Stomach smooth muscle (tissue), 2 donors: ENCODE results near the gene NUP37.

Experiments
- H3K27ac ChIP-seq: one replicate; pipeline ENCODE4 v1.7.0; 2013; ENCODE audit warnings: mild to moderate bottlenecking, low read length, inconsistent platforms
- H3K27me3 ChIP-seq, 2 donors: one replicate each; pipeline ENCODE4 v1.7.0; 2013; ENCODE audit warnings: low read length in 2 of 2; ENCODE audit not compliant: insufficient read depth in 2 of 2, control insufficient read depth in 1 of 2
- H3K36me3 ChIP-seq, 2 donors: one replicate each; pipeline ENCODE4 v1.7.0; 2013; ENCODE audit warnings: low read length in 2 of 2; ENCODE audit not compliant: control insufficient read depth in 2 of 2, insufficient read depth in 2 of 2
- H3K4me1 ChIP-seq: one replicate; pipeline ENCODE4 v1.7.0; 2013; ENCODE audit warnings: low read length; ENCODE audit not compliant: control insufficient read depth, insufficient read depth
- H3K4me3 ChIP-seq, 2 donors: one replicate each; pipeline ENCODE4 v1.7.0; 2013; ENCODE audit warnings: low read length in 2 of 2
- H3K9ac ChIP-seq, 2 donors: one replicate each; pipeline ENCODE4 v1.7.0; 2013; ENCODE audit warnings: low read length in 2 of 2, mild to moderate bottlenecking in 1 of 2
- H3K9me3 ChIP-seq, 2 donors: one replicate each; pipeline ENCODE4 v1.7.0; 2013; ENCODE audit warnings: low read length in 2 of 2; ENCODE audit not compliant: control insufficient read depth in 2 of 2
- donor health status: healthy.
- donor health status: Pancreatic carcinoma.

The NUP37 gene

DNA sequence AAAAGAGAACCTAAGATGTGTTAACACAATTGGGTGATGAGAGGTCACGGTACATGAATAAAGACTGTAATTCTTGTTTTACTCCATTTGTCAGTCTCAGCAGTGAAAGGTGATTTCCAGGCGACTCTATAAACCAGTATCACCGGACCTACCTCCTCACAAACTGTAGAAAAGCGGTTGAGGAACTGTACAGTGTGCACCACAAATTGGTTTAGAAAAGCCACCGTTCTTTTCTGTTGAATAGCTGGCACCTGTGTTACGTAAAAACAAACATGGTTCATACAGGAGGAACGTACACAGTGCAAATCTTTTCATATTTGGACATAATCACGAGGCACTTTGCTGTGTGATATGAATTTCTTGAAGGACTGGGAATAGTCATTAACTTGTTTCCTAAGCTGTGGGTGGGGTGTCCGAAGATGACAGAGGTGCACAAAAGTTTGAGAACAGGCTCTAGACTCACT, 58.8 kb downstream of the NUP37 start:
- H3K27ac ChIP-seq: peak overlapping the region; percentile 76
- peaks cover 4% of the 10 kb centered on the region for H3K4me1 ChIP-seq
- H3K9me3 ChIP-seq: no peaks in the 10 kb centered on the region
- H3K4me3 ChIP-seq: peak overlapping the region; percentile 91 to 94
- H3K9ac ChIP-seq: peak overlapping the region; percentile 95
- H3K27me3 ChIP-seq: no peaks in the 10 kb centered on the region
- peaks cover 0 to 11% of the 10 kb centered on the region in 2 donors for H3K36me3 ChIP-seq

DNA sequence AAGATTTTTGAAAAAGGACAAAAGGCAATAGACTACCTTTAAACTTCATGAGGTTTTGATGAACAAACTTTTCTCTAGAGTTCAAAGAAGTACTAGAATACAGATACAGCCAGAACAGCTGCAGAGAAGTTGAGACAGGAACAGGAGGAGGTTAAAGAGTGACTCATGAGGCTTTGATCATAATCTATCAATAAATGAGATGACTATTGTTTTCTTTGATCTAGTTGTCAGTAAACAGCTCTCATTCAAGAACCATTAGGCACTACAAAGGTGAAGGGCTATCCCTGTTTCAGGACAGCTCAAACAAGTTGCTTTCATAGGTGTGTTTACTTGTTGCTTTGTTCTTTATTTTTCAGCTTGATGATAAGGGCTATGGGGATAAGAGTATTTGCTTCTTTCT, 60.6 kb downstream of the NUP37 start:
- Histone ChIP-seq H3K4me3 (no peak overlapping the region), H3K27me3 (no peaks in the 10 kb centered on the region), H3K27ac (no peak overlapping the region), H3K4me1 (peaks cover 4% of the 10 kb centered on the region), H3K9me3 (no peaks in the 10 kb centered on the region), H3K36me3 (peaks cover 4 to 14% of the 10 kb centered on the region in 2 donors), H3K9ac (no peak overlapping the region)

DNA sequence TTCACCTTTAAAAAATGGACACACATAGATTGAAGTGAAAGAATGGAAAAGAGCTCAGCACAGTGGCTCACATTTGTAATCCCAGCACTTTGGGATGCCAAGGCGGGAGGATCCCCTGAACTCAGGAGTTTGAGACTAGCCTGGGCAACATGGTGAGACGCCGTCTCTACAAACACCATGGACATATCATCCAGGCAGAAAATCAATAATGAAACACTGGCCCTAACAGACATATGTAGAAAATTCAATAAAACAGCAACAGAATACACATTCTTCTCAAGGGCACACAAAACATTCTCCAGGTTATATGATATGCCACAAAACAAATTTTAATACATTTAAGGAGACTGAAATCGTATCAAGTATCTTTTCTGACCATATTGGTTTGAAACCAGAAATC, 65.6 kb downstream of the NUP37 start:
- Histone ChIP-seq H3K27ac (no peak overlapping the region), H3K4me3 (no peak overlapping the region), H3K36me3 (peaks cover 7 to 19% of the 10 kb centered on the region in 2 donors), H3K27me3 (no peaks in the 10 kb centered on the region), H3K9me3 (no peaks in the 10 kb centered on the region), H3K9ac (no peak overlapping the region), H3K4me1 (no peaks in the 10 kb centered on the region)

DNA sequence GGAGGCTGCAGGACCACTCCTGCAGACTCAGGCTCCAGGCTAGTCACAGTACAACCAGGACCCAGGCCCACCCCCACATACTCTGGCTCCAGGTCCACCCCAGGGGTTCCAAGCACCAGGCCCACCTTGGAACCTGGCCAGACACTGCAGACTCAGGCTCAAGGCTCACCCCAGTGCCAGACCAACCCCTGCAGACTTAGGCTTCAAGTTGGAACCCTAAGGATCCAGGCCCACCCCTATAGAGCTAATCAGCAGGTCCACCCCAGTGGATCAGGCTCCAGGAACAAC, 66.9 kb downstream of the NUP37 start:
- H3K9ac ChIP-seq: no peak overlapping the region
- no peaks in the 10 kb centered on the region for H3K4me1 ChIP-seq
- H3K4me3 ChIP-seq: no peak overlapping the region
- H3K9me3 ChIP-seq: no peaks in the 10 kb centered on the region
- H3K27ac ChIP-seq: no peak overlapping the region
- no peaks in the 10 kb centered on the region for H3K27me3 ChIP-seq
- peaks cover 10 to 21% of the 10 kb centered on the region in 2 donors for H3K36me3 ChIP-seq

DNA sequence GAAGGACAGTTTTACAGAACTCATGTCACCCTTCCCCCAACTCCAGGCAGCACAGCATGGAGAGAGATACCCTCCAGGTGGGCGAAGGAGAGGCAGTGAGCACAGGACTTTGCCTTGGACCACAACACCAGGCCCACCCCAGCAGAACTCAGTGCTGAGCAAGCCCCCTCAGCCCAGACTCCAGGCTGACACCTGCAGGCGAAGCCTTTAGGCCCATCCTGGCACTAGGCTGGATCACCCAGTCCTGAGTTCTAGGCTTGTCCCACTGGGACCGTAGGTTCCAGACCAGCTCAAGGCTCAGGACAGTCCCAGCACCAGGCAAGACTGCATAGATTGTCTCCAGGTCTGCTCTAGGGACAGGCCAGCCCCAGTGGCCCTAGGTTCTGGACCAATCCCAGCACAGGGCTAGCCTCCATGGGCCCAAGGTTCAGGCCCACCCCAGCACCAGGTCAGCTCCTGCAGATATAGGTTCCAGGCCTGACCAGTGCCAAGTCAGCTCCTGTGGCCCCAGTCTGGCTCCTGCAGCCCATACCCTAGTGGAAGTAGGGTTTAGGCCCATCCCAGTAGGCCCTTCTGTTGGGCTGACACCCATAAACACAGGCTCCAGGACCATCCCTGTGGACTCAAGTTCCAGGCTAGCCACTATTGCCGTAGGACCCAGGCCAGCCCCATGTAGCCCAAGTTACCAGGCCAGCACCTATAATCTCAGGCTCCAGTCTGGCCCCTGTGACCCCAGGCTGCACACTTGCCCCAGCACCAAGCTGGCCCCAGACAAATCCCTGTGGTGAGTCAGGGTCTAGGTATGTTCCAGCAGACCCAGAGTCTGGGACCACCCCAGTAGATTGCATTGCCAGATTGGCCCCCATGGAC, 67.5 kb downstream of the NUP37 start:
- no peaks in the 10 kb centered on the region for H3K9me3 ChIP-seq
- H3K27ac ChIP-seq: no peak overlapping the region
- no peaks in the 10 kb centered on the region for H3K4me1 ChIP-seq
- H3K9ac ChIP-seq: no peak overlapping the region
- no peak overlapping the region for H3K4me3 ChIP-seq
- no peaks in the 10 kb centered on the region for H3K27me3 ChIP-seq
- peaks cover 10 to 21% of the 10 kb centered on the region in 2 donors for H3K36me3 ChIP-seq

GRCh38 chr12:102051431-102051965, 68.4 kb downstream of the NUP37 start:
- no peak overlapping the region for H3K9ac ChIP-seq
- H3K4me1 ChIP-seq: no peaks in the 10 kb centered on the region
- H3K27ac ChIP-seq: no peak overlapping the region
- peaks cover 10 to 21% of the 10 kb centered on the region in 2 donors for H3K36me3 ChIP-seq
- no peak overlapping the region for H3K4me3 ChIP-seq
- H3K27me3 ChIP-seq: no peaks in the 10 kb centered on the region
- no peaks in the 10 kb centered on the region for H3K9me3 ChIP-seq

GRCh38 chr12:102050660-102051430, 69.1 kb downstream of the NUP37 start:
- Histone ChIP-seq H3K27me3 (no peaks in the 10 kb centered on the region), H3K4me1 (no peaks in the 10 kb centered on the region), H3K27ac (no peak overlapping the region), H3K9me3 (no peaks in the 10 kb centered on the region), H3K9ac (no peak overlapping the region), H3K36me3 (peaks cover 9 to 17% of the 10 kb centered on the region in 2 donors), H3K4me3 (no peak overlapping the region)

GRCh38 chr12:102043928-102044327, 76.0 kb downstream of the NUP37 start:
- H3K4me3 ChIP-seq: no peak overlapping the region
- peaks cover 2 to 25% of the 10 kb centered on the region in 2 donors for H3K36me3 ChIP-seq
- H3K4me1 ChIP-seq: no peaks in the 10 kb centered on the region
- H3K27me3 ChIP-seq: no peaks in the 10 kb centered on the region
- H3K27ac ChIP-seq: no peak overlapping the region
- H3K9ac ChIP-seq: no peak overlapping the region
- no peaks in the 10 kb centered on the region for H3K9me3 ChIP-seq

GRCh38 chr12:102033991-102034745, 85.7 kb downstream of the NUP37 start:
- Histone ChIP-seq H3K9me3 (no peaks in the 10 kb centered on the region), H3K27ac (no peak overlapping the region), H3K36me3 (peaks cover 5 to 23% of the 10 kb centered on the region in 2 donors), H3K4me3 (no peak overlapping the region), H3K9ac (no peak overlapping the region), H3K27me3 (no peaks in the 10 kb centered on the region), H3K4me1 (no peaks in the 10 kb centered on the region)

- H3K27me3 ChIP-seq: no peaks in the 10 kb centered on the region
- H3K9ac ChIP-seq: no peak overlapping the region
- no peaks in the 10 kb centered on the region for H3K4me1 ChIP-seq
- H3K4me3 ChIP-seq: no peak overlapping the region
- no peaks in the 10 kb centered on the region for H3K9me3 ChIP-seq
- peaks cover 2 to 16% of the 10 kb centered on the region in 2 donors for H3K36me3 ChIP-seq
- H3K27ac ChIP-seq: no peak overlapping the region
These were observed 88.1 kb downstream of the NUP37 start for GRCh38 chr12:102031852-102032251.
